K562 (cell line): ENCODE results near the gene RNF151. TPM values are rescaled to one million over a fixed set of nuclear protein-coding genes. Genes with fewer than 3 reads are reported as not detected.

ENCODE experiments used
- BCOR ChIP-seq: fragments of 450-650 bp; IDR thresholded peaks from 2 replicates; pipeline ENCODE4 v1.6.1; 2016
- CREM ChIP-seq: IDR thresholded peaks from 2 replicates; pipeline ENCODE4 v1.6.1; 2014; ENCODE audit warnings: antibody characterized with exemption, low read depth
- ESRRA ChIP-seq: fragments of 450-650 bp; IDR thresholded peaks from 2 replicates; pipeline ENCODE4 v1.6.1; 2014; ENCODE audit warnings: low read depth, mild to moderate bottlenecking, moderate library complexity, borderline replicate concordance
- MAZ ChIP-seq, 2 experiments: fragments of 450-650 bp in 1 of 2; sonication (generic) in 1 of 2; formaldehyde crosslinking; IDR thresholded peaks in 1 of 2; conservative IDR thresholded peaks in 1 of 2; 2 replicates each; pipeline versions ENCODE4 v1.4.0 to v1.5.0; 2020; ENCODE audit warnings: mild to moderate bottlenecking in 1 of 2, missing genetic modification reagents in 1 of 2
- NCOA6 ChIP-seq: fragments of 450-650 bp; IDR thresholded peaks from 2 replicates; pipeline ENCODE4 v1.6.1; 2017; ENCODE audit warnings: mild to moderate bottlenecking
- PHF8 ChIP-seq: fragments of 200-600 bp; sonication (generic); IDR thresholded peaks from 2 replicates; pipeline ENCODE4 v1.6.1; 2012; ENCODE audit warnings: mixed run types, mild to moderate bottlenecking, inconsistent platforms, low read length, moderate library complexity, borderline replicate concordance
- SPI1 ChIP-seq: IDR thresholded peaks from 2 replicates; pipeline ENCODE4 v1.6.1; 2011; ENCODE audit warnings: low read depth, low read length, control low read depth, borderline replicate concordance
- ZNF436 ChIP-seq: fragments of 250-450, 450-650 bp; sonication (Bioruptor Pico); formaldehyde crosslinking; IDR thresholded peaks from 2 replicates; pipeline ENCODE4 v1.7.0; 2020; ENCODE audit warnings: mild to moderate bottlenecking
- polyA plus RNA-seq, 8 experiments: library from polyadenylated mRNA; depleted of rRNA in 4 of 8; stranded (reverse) in 5 of 8; unstranded in 3 of 8; fragments of >200 nt; fragmentation: Nextera tagmentation in 2 of 8; fragmentation: Illumina TruSeq in 1 of 8; extraction: Ambion mirVana in 2 of 8; extraction: Trizol in 1 of 8; gene quantifications; 2 replicates each; pipeline versions ENCODE4 v1.2.1 to v1.2.3, GENCODE V29; 2011 to 2014; ENCODE audit warnings: inconsistent platforms in 1 of 8, missing spikeins in 1 of 8
- total RNA-seq, 7 experiments: library from RNA; depleted of rRNA in 6 of 7; stranded (reverse); fragments of >200 nt in 6 of 7; fragmentation: Illumina TruSeq in 2 of 7; extraction: Trizol in 2 of 7; gene quantifications; 2 replicates each; pipeline versions ENCODE4 v1.2.1 to v1.2.3, GENCODE V29; 2011 to 2021; ENCODE audit warnings: low replicate concordance in 1 of 7
- TF ChIP-seq, protein P1 (sequence below): fragments of 450-650 bp; IDR thresholded peaks from 2 replicates; pipeline ENCODE4 v1.6.1; 2016; ENCODE audit warnings: low read depth
- TF ChIP-seq, protein P2 (sequence below), 3 experiments: fragments of 200-800 bp in 1 of 3; fragments of 250-450 bp in 1 of 3; fragments of 450-650 bp in 1 of 3; sonication (Bioruptor Pico) in 1 of 3; sonication (Bioruptor generic) in 1 of 3; formaldehyde crosslinking in 1 of 3; IDR thresholded peaks; 2 replicates each; pipeline versions ENCODE4 v1.6.1 to v1.8.0; 2016 to 2022; ENCODE audit warnings: mild to moderate bottlenecking in 2 of 3, missing genetic modification characterization in 2 of 3, missing compliant biosample characterization in 1 of 3, moderate library complexity in 1 of 3
- TF ChIP-seq, protein P3 (sequence below): fragments of 200-800 bp; sonication (Bioruptor generic); IDR thresholded peaks from 2 replicates; pipeline ENCODE4 v1.6.1; 2017; ENCODE audit warnings: missing genetic modification characterization, missing compliant biosample characterization
- TF ChIP-seq, protein P4 (sequence below): fragments of 450-650 bp; IDR thresholded peaks from 2 replicates; pipeline ENCODE4 v1.6.1; 2016; ENCODE audit warnings: low read depth, mild to moderate bottlenecking, moderate library complexity

The RNF151 gene
- total and polyA plus RNA-seq, 9 of the 15 experiments (the other 6 are each of a cell fraction or from before 2014, with no cell fraction given) = not detected

DNA sequence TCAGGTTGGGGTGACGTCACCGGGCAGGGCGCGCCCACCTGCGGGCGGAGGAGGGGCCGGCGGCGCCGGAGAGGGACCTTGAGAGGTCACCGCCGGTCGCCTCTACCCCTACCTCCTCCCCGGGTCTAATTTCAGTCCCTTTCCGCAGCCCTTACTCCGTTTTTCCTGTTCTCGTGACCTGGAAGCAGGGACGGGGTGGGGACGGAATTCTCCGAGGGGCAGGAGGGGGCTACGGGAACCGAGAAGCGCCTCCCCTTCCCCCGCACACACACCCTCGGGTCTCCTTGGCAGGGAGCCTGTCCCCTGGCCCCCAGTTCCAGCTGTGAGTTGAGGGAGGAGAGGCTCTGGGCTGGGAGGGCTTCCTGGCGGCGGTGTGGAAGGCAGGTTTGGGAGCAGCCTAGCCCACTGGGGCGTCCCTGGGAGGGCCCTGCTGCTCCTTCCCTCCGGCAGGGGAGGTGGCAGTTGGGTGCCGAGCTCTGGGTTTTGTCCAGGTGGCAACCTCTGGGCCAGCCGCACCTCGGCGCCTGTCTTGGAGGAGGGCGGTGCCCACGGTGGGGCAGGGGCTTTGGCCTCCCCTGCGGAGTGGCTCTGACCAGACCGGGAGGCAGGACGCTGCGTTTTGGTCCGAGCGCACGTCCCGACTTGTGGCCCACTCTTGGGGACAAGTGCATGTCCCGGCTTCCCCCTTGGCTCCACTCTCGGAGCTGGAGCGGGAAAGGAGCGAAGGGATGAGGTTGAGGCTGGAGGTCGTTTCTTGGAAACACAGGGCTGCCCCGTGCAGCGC is 23.9 kb downstream of the RNF151 start (continued):
- TF ChIP-seq, protein P1, sequence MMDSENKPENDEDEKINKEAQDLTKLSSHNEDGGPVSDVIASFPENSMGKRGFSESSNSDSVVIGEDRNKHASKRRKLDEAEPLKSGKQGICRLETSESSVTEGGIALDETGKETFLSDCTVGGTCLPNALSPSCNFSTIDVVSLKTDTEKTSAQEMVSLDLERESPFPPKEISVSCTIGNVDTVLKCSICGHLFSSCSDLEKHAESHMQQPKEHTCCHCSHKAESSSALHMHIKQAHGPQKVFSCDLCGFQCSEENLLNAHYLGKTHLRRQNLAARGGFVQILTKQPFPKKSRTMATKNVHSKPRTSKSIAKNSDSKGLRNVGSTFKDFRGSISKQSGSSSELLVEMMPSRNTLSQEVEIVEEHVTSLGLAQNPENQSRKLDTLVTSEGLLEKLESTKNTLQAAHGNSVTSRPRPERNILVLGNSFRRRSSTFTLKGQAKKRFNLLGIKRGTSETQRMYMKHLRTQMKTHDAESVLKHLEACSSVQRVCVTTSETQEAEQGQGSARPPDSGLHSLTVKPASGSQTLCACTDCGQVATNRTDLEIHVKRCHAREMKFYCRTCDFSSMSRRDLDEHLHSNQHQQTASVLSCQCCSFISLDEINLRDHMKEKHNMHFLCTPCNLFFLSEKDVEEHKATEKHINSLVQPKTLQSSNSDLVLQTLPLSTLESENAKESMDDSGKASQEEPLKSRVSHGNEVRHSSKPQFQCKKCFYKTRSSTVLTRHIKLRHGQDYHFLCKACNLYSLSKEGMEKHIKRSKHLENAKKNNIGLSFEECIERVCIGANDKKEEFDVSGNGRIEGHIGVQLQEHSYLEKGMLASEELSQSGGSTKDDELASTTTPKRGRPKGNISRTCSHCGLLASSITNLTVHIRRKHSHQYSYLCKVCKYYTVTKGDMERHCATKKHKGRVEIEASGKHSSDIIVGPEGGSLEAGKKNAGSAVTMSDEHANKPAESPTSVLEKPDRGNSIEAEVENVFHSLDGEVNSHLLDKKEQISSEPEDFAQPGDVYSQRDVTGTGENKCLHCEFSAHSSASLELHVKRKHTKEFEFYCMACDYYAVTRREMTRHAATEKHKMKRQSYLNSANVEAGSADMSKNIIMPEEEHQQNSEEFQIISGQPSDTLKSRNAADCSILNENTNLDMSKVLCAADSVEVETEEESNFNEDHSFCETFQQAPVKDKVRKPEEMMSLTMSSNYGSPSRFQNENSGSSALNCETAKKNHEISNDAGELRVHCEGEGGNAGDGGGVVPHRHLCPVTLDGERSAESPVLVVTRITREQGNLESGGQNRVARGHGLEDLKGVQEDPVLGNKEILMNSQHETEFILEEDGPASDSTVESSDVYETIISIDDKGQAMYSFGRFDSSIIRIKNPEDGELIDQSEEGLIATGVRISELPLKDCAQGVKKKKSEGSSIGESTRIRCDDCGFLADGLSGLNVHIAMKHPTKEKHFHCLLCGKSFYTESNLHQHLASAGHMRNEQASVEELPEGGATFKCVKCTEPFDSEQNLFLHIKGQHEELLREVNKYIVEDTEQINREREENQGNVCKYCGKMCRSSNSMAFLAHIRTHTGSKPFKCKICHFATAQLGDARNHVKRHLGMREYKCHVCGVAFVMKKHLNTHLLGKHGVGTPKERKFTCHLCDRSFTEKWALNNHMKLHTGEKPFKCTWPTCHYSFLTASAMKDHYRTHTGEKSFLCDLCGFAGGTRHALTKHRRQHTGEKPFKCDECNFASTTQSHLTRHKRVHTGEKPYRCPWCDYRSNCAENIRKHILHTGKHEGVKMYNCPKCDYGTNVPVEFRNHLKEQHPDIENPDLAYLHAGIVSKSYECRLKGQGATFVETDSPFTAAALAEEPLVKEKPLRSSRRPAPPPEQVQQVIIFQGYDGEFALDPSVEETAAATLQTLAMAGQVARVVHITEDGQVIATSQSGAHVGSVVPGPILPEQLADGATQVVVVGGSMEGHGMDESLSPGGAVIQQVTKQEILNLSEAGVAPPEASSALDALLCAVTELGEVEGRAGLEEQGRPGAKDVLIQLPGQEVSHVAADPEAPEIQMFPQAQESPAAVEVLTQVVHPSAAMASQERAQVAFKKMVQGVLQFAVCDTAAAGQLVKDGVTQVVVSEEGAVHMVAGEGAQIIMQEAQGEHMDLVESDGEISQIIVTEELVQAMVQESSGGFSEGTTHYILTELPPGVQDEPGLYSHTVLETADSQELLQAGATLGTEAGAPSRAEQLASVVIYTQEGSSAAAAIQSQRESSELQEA = peak; percentile 52; the same call in 1 of the 2 replicates
- TF ChIP-seq PHF8 = peak; percentile 45; the same call in 1 of the 2 replicates
- TF ChIP-seq CREM = peak; percentile 81
- TF ChIP-seq, protein P2, sequence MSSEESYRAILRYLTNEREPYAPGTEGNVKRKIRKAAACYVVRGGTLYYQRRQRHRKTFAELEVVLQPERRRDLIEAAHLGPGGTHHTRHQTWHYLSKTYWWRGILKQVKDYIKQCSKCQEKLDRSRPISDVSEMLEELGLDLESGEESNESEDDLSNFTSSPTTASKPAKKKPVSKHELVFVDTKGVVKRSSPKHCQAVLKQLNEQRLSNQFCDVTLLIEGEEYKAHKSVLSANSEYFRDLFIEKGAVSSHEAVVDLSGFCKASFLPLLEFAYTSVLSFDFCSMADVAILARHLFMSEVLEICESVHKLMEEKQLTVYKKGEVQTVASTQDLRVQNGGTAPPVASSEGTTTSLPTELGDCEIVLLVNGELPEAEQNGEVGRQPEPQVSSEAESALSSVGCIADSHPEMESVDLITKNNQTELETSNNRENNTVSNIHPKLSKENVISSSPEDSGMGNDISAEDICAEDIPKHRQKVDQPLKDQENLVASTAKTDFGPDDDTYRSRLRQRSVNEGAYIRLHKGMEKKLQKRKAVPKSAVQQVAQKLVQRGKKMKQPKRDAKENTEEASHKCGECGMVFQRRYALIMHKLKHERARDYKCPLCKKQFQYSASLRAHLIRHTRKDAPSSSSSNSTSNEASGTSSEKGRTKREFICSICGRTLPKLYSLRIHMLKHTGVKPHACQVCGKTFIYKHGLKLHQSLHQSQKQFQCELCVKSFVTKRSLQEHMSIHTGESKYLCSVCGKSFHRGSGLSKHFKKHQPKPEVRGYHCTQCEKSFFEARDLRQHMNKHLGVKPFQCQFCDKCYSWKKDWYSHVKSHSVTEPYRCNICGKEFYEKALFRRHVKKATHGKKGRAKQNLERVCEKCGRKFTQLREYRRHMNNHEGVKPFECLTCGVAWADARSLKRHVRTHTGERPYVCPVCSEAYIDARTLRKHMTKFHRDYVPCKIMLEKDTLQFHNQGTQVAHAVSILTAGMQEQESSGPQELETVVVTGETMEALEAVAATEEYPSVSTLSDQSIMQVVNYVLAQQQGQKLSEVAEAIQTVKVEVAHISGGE (CRISPR knock-in tag; IDR thresholded peaks at IDR 0.05) = no peak
- TF ChIP-seq ZNF436 (CRISPR knock-in tag) = 0 out of 2 replicates have a peak, but pooled peaks have one; percentile 25
- no peak for TF ChIP-seq SPI1
- TF ChIP-seq MAZ (CRISPR knock-in tag; conservative IDR thresholded peaks at IDR 0.05 in 1 of 2, IDR thresholded peaks at IDR 0.05 in 1 of 2) = peak in 1 of 2 experiments; percentile 38; a peak in 1 of 4 replicates
- TF ChIP-seq BCOR = peak; percentile 27; the same call in 1 of the 2 replicates
- no peak for TF ChIP-seq NCOA6
- TF ChIP-seq, protein P3, sequence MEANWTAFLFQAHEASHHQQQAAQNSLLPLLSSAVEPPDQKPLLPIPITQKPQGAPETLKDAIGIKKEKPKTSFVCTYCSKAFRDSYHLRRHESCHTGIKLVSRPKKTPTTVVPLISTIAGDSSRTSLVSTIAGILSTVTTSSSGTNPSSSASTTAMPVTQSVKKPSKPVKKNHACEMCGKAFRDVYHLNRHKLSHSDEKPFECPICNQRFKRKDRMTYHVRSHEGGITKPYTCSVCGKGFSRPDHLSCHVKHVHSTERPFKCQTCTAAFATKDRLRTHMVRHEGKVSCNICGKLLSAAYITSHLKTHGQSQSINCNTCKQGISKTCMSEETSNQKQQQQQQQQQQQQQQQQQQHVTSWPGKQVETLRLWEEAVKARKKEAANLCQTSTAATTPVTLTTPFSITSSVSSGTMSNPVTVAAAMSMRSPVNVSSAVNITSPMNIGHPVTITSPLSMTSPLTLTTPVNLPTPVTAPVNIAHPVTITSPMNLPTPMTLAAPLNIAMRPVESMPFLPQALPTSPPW (CRISPR knock-in tag) = peak; percentile 48; the same call in 1 of the 2 replicates
- TF ChIP-seq, protein P4, sequence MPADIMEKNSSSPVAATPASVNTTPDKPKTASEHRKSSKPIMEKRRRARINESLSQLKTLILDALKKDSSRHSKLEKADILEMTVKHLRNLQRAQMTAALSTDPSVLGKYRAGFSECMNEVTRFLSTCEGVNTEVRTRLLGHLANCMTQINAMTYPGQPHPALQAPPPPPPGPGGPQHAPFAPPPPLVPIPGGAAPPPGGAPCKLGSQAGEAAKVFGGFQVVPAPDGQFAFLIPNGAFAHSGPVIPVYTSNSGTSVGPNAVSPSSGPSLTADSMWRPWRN = no peak
- peak; percentile 86 for TF ChIP-seq ESRRA
